DOHH2 (cell line): ENCODE results near the gene CSPG5.

Experiments used
- EZH2phosphoT487 ChIP-seq: fragments of 200-600 bp; sonication (generic); IDR thresholded peaks from 2 replicates; pipeline ENCODE4 v1.6.1; 2017; ENCODE audit warnings: borderline replicate concordance, mild to moderate bottlenecking, antibody characterized with exemption, low read length, moderate library complexity, mixed read lengths
- TF ChIP-seq, protein P1 (sequence below): fragments of 200-600 bp; sonication (generic); IDR thresholded peaks from one replicate; pipeline ENCODE4 v1.5.1; 2014; ENCODE audit warnings: antibody characterized with exemption, mild to moderate bottlenecking, low read depth, low read length; ENCODE audit not compliant: poor library complexity, severe bottlenecking

DNA sequence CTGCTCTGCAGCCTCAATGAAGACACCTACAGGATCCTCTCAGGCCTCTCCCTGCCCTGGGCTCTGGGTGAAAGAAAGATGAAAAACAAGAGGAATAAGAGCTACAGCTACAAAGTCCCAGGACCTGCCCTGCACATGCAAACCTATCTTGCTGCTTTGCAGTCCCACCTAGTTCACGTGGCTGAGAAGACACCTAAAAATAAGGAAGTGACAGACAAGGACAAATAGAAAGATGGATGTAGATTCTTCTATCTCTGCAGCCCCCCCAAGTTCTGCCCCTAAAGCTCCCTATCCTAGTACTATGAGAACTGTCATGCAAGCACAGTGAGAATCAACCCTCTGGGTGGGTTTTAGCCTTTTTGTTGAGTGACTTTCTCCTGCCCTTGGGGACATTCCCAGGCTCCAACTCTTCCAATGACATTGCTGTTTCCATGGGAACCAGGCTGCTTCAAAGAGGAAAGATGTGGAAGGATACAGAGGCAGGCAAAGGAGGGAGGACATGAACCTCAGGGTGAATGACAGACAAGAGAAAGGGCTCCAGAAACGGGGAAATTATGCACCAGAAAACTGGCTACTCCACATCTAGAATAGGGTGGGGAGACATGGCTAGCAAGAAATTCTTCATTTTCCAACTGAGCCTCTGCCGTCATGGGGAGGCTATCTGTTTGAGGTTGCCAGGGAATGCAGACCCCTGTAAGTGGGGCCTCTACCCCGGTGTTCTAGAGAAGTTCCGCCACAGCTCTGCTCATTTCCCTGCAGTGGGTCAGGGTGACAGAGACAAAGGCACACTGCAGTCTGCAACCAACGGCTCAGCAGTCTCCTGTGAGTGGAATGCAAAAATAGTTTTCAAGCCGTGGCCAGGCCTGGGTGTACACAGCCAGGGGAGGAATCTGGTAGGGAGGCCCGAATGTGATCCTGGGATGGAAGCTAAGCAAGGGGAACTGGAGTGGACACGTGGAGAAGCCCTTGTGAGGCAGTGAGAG is 5.2 kb downstream of the CSPG5 start:
- TF ChIP-seq, protein P1, sequence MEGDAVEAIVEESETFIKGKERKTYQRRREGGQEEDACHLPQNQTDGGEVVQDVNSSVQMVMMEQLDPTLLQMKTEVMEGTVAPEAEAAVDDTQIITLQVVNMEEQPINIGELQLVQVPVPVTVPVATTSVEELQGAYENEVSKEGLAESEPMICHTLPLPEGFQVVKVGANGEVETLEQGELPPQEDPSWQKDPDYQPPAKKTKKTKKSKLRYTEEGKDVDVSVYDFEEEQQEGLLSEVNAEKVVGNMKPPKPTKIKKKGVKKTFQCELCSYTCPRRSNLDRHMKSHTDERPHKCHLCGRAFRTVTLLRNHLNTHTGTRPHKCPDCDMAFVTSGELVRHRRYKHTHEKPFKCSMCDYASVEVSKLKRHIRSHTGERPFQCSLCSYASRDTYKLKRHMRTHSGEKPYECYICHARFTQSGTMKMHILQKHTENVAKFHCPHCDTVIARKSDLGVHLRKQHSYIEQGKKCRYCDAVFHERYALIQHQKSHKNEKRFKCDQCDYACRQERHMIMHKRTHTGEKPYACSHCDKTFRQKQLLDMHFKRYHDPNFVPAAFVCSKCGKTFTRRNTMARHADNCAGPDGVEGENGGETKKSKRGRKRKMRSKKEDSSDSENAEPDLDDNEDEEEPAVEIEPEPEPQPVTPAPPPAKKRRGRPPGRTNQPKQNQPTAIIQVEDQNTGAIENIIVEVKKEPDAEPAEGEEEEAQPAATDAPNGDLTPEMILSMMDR: no peak
- TF ChIP-seq EZH2phosphoT487: no peak
